GM19025 (cell line): ENCODE measurements around the gene NFE2L2.
"Not testable (repeated sequence)": the region's sequence is repeated elsewhere in the genome, so short reads cannot be mapped to it uniquely, and the experiment has no call there.

ENCODE experiments used
- ATAC-seq: cut with Tn5 transposase; IDR thresholded peaks from one replicate; pipeline ENCODE4 v1.9.1; 2021; ENCODE audit warnings: mild to moderate bottlenecking, low read depth, moderate library complexity; ENCODE audit not compliant: unreplicated experiment

NFE2L2 gene

GRCh38 chr2:177239932-177240630 is 24.4 kb downstream of the NFE2L2 start:
- peak; percentile 59 for ATAC-seq

- ATAC-seq, result no peak
Measured at GRCh38 chr2:177239053-177239452, 25.5 kb downstream of the NFE2L2 start.

GRCh38 chr2:177237932-177238331 is 26.6 kb downstream of the NFE2L2 start:
- no peak for ATAC-seq

GRCh38 chr2:177235855-177236437 is 28.6 kb downstream of the NFE2L2 start:
- ATAC-seq, result no peak

GRCh38 chr2:177234267-177234666 is 30.3 kb downstream of the NFE2L2 start:
- ATAC-seq, result no peak

- no peak for ATAC-seq
Measured at GRCh38 chr2:177232098-177232704, 32.3 kb downstream of the NFE2L2 start.

GRCh38 chr2:177231270-177231669 is 33.3 kb downstream of the NFE2L2 start:
- ATAC-seq, result no peak

GRCh38 chr2:177229442-177230242 is 34.9 kb downstream of the NFE2L2 start:
- no peak for ATAC-seq

GRCh38 chr2:177225965-177226360 is 38.6 kb downstream of the NFE2L2 start:
- ATAC-seq, result no peak

GRCh38 chr2:177223436-177223835 is 41.1 kb downstream of the NFE2L2 start:
- not testable (repeated sequence) for ATAC-seq

- no peak for ATAC-seq
Measured at GRCh38 chr2:177221970-177222369, 42.6 kb downstream of the NFE2L2 start.

- no peak for ATAC-seq
Measured at GRCh38 chr2:177221534-177221933, 43.0 kb downstream of the NFE2L2 start.

GRCh38 chr2:177219787-177220186 is 44.7 kb downstream of the NFE2L2 start:
- ATAC-seq, result not testable (repeated sequence)

- no peak for ATAC-seq
Measured at GRCh38 chr2:177217247-177217843, 47.2 kb downstream of the NFE2L2 start.

GRCh38 chr2:177212891-177213856 is 51.4 kb downstream of the NFE2L2 start:
- peak; percentile 40 for ATAC-seq

GRCh38 chr2:177212106-177212890 is 52.2 kb downstream of the NFE2L2 start, which contains the start of gene HNRNPA3:
HNRNPA3 (plus strand) TSS chr2:177212794; CDS start chr2:177212800, 6 bp downstream.
- peak; percentile 84 for ATAC-seq

GRCh38 chr2:177211576-177212105 is 52.9 kb downstream of the NFE2L2 start:
- no peak for ATAC-seq

- ATAC-seq, result no peak
Measured at GRCh38 chr2:177211169-177211568, 53.4 kb downstream of the NFE2L2 start.
